Measurements from ENCODE around the gene VPREB3.
"Not testable (repeated sequence)": the region's sequence is repeated elsewhere in the genome, so short reads cannot be mapped to it uniquely, and the experiment has no call there.

DNA sequence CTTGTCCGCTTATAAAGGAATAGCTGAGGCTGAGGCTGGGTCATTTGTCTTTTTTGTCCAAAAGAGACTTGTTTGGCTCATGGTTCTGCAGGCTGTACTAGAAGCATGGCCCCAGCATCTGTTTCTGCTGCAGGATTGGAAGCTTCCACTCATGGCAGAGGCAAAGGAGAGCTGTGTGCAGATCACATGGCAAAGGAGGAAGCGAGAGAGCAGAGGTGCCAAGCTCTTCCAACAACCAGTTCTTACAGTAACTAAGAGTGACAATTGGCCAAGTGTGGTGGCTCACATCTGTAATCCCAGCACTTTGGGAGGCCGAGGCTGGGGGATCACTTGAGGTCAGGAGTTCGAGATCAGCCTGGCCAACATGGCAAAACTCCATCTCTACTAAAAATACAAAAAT, 26.1 kb downstream of the VPREB3 start:
- TF ChIP-seq, protein P1, sequence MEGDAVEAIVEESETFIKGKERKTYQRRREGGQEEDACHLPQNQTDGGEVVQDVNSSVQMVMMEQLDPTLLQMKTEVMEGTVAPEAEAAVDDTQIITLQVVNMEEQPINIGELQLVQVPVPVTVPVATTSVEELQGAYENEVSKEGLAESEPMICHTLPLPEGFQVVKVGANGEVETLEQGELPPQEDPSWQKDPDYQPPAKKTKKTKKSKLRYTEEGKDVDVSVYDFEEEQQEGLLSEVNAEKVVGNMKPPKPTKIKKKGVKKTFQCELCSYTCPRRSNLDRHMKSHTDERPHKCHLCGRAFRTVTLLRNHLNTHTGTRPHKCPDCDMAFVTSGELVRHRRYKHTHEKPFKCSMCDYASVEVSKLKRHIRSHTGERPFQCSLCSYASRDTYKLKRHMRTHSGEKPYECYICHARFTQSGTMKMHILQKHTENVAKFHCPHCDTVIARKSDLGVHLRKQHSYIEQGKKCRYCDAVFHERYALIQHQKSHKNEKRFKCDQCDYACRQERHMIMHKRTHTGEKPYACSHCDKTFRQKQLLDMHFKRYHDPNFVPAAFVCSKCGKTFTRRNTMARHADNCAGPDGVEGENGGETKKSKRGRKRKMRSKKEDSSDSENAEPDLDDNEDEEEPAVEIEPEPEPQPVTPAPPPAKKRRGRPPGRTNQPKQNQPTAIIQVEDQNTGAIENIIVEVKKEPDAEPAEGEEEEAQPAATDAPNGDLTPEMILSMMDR (IDR thresholded peaks at IDR 0.05), result not testable (repeated sequence)
- not testable (repeated sequence) for TF ChIP-seq POLR2A, POLR2AphosphoS5 (IDR thresholded peaks at IDR 0.05)
